Effector memory CD8-positive, alpha-beta T cell (primary cell): ENCODE measurements around the gene KIAA0825.
A peak's percentile ranks its signal among the peaks of the same experiment; 100 is the strongest.

Experiments
- ATAC-seq: fragments of 150-1000 bp; cut with Tn5 transposase; replicated peaks from 2 replicates; pipeline ENCODE4 v1.10.0; 2021; ENCODE audit warnings: mild to moderate bottlenecking, moderate library complexity
- DNase-seq, 3 experiments: peaks; one replicate each; pipeline ENCODE4 v3.0.0; 2021
- H3K27ac Mint-ChIP-seq, 2 donors: one replicate each; pipeline ENCODE4 v1.8.0; 2022; ENCODE audit warnings: mild to moderate bottlenecking in 2 of 2, mixed read lengths in 2 of 2, moderate library complexity in 2 of 2
- H3K27me3 Mint-ChIP-seq, 2 donors: one replicate each; pipeline ENCODE4 v1.8.0; 2022; ENCODE audit warnings: mixed read lengths in 2 of 2
- H3K36me3 Mint-ChIP-seq: one replicate; pipeline ENCODE4 v1.8.0; 2022; ENCODE audit warnings: mild to moderate bottlenecking, moderate library complexity, mixed read lengths; ENCODE audit not compliant: insufficient read depth
- H3K4me1 Mint-ChIP-seq, 2 donors: one replicate each; pipeline ENCODE4 v1.8.0; 2022; ENCODE audit warnings: low read depth in 2 of 2, mixed read lengths in 2 of 2
- H3K4me3 Mint-ChIP-seq, 2 donors: one replicate each; pipeline ENCODE4 v1.8.0; 2022; ENCODE audit warnings: mild to moderate bottlenecking in 2 of 2, mixed read lengths in 2 of 2, moderate library complexity in 2 of 2
- H3K9me3 Mint-ChIP-seq, 2 donors: one replicate each; pipeline ENCODE4 v1.8.0; 2022; ENCODE audit warnings: mixed read lengths in 2 of 2
- total RNA-seq, 9 experiments: gene quantifications; one replicate each; lab custom pipeline; 2026; lab: John Stamatoyannopoulos, UW

KIAA0825 gene, protein sequence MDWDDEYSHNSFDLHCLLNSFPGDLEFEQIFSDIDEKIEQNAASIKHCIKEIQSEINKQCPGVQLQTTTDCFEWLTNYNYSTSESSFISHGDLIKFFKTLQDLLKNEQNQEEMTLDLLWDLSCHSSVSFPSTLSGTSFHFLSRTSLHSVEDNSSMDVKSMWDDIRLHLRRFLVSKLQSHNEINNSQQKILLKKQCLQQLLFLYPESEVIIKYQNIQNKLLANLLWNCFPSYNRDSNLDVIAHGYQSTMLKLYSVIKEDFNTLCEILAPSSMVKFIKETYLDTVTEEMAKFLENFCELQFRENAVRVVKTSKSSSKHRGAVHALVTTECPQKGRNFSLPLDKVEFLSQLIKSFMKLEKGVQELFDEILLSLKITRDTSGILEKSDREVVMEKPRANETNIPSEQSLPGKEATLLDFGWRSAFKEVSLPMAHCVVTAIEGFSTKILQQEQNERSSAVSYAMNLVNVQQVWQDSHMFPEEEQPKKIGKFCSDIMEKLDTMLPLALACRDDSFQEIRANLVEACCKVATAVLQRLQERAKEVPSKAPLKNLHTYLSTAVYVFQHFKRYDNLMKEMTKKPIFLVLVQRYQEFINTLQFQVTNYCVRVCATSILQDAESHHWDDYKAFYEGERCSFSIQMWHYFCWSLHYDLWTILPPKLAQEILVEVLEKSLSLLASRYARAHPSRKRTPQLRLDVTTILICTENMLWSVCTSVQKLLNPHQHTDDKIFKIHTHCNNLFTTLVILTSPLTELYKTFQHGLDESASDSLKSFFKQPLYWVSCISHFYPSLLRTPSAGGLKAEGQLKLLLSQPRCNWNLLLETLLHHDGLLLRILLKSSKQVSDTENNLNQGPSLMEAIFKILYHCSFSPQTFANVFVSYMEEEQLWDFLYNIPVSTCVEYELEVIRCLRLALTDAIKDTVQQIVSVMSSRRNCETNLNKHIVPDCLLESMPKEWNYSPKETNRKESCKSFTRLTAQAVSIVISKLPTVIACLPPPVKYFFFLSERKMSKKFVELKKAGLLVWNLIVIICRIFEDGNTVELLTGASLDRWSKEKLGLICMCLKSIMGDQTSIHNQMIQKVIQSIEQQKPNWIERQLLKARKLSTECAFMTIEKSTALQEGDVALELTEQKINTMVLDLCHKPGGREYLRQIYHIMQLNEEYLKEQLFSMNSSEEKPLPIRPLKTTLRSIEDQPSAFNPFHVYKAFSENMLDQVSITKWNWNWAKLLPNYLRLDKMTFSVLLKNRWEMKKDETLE (N-terminal part only)
- 1.7 to 17.5 (median 5.4) reads per million in 9 experiments for total RNA-seq

DNA sequence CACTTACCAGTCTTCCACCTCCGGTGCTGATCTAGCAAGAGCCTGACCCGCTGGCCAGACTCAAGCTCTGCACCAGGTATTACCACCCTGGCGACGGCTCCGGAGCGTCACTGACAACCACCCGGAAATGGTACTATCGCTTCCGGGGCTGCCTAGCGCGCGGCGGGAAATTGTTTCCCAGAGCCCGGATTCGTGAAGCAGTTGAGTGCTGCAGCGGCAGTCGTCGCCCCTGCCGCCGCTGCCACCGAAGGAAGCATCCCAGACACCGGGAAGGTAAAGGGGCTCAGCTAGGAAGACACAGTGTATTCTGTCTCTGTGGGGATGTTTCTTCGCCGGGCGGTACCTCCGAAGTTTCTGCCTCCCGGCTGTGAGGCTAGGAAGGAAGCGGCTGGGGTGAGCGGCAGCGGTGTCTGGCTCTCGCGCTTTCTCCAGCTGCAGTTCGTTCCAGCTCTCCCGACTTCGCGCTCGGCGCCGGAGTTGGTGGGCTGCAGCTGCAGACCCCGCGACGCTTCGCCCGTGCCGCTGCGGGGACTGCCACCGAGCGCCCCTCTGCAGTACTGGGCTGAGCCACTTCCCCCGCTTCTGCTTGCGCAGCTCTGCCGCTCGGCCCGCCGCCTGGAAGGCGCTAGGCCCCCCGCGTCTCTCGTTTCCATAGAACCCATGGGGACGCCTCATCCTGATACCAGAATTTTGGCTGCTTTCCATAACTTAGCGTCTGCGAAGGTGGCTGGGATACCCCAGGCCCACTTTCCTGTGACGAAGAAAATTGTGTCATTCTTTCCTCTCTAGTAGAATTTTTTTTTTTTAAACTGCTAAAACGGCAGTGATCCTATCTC is at the start of gene KIAA0825, which contains the start of gene SLF1:
Gene KIAA0825, minus strand, starts transcription at position 112 of the 836 bp plus-strand sequence. CDS start 81,478 bp downstream, outside the sequence.
Gene SLF1, plus strand, starts transcription at position 177 of the 836 bp plus-strand sequence. CDS start 10,142 bp downstream, outside the sequence.
- Mint-ChIP-seq H3K36me3 (peaks cover 12% of the 10 kb centered on the region), H3K4me3 (peak within 1 kb of the TSS; percentile 97), H3K9me3 (no peaks in the 10 kb centered on the region), H3K27ac (peak within 1 kb of the TSS; percentile 94 to 97), H3K27me3 (no peaks in the 10 kb centered on the region), H3K4me1 (peaks cover 28 to 46% of the 10 kb centered on the region in 2 donors)
- ATAC-seq: peak; percentile 92
- DNase-seq: peak; percentile 79 to 85 (median 80)

DNA sequence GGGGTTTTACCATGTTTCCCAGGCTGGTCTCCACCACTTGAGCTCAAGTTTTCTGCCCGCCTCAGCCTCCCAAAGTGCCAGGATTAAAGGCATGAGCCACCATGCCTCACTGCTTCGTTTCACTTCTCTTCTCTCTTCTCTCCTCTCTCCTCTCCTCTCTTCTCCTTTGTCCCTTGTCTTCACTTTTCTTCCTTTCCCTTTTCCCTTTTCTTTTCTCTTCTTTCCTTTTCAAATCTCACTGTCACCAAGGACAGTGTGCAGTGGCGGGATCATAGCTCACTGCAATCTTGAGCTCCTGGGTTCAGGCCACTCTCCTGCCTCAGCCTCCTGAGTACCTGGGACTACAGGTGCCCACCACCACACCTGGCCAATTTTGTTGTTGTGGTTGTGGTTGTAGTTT is 49.5 kb upstream of the KIAA0825 start:
- Mint-ChIP-seq H3K4me1 (peaks cover 0 to 7% of the 10 kb centered on the region in 2 donors), H3K36me3 (peaks cover 48% of the 10 kb centered on the region), H3K27me3 (no peaks in the 10 kb centered on the region), H3K4me3 (no peak overlapping the region), H3K27ac (no peak overlapping the region), H3K9me3 (no peaks in the 10 kb centered on the region)
- DNase-seq (no peak), ATAC-seq (no peak)

DNA sequence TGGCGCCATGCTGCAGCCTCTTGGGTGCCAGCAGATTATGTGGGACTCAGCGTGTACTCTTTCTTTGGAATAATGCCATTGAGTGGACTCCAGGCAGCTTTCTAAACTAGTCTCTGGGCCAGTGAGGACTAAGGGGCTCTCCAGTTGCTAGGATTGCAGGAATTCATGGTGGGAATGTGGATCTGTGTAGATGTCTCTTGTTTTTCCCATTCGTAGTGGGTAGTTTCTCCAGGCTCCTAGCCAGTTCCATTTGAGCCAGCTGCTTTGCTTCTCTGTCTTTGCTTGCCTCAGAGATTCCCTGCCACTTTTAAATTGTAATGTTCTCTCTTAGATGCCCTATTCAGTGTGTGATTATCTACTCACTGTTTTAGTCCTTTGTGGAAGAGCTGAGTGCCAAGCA is 42.7 kb upstream of the KIAA0825 start:
- ATAC-seq (no peak), DNase-seq (no peak)
- peaks cover 43% of the 10 kb centered on the region for H3K36me3 Mint-ChIP-seq
- peaks cover 1 to 34% of the 10 kb centered on the region in 2 donors for H3K9me3 Mint-ChIP-seq
- no peaks in the 10 kb centered on the region for H3K27me3 Mint-ChIP-seq
- H3K4me3 Mint-ChIP-seq: no peak overlapping the region
- peak overlapping the region in 1 of 2 donors; percentile 29 for H3K27ac Mint-ChIP-seq
- peaks cover 7 to 12% of the 10 kb centered on the region in 2 donors for H3K4me1 Mint-ChIP-seq

DNA sequence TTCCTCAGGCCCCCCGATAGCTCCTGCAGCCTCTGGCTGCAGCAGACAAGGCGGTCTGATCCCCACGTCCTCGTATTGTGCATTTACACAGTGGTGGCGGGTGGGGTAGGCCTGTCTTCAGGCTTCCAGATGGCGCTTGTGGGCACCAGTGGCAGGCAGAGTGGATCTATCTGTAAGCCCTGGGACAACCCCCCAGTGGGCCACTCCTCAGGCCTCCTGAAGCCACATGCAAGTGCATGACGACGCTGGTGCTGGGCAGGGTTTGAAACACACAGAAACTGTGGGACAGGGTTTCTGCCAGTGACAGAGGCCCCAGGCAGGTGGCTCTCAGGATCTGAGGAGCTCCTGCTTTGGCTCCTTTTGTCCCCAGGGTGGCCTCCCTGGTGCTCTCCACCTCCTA is 42.1 kb upstream of the KIAA0825 start:
- H3K36me3 Mint-ChIP-seq: peaks cover 49% of the 10 kb centered on the region

DNA sequence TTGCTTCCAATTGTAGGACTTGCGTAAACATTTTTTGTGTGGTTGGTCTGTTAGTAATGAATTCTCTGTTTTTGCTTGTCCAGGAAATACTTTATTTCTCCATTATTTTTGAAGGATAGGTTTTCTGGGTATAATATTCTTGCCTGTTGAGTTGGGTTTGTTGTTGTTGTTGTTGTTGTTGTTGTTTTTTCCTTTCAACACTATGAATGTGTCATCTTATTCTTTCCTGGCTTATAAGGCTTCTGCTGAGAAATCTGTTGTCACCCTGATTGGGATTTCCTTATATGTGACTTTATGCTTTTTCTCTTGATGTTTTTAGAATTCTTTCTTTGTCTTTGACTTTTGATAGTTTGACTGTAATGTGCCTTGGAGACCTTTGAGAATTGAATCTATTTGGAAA is 39.9 kb upstream of the KIAA0825 start:
- ATAC-seq: no peak
- H3K9me3 Mint-ChIP-seq: peaks cover 3 to 36% of the 10 kb centered on the region in 2 donors
- H3K27me3 Mint-ChIP-seq: no peaks in the 10 kb centered on the region
- no peak overlapping the region for H3K27ac Mint-ChIP-seq
- H3K36me3 Mint-ChIP-seq: peaks cover 33% of the 10 kb centered on the region
- no peak overlapping the region for H3K4me3 Mint-ChIP-seq
- DNase-seq: no peak
- peaks cover 9 to 12% of the 10 kb centered on the region in 2 donors for H3K4me1 Mint-ChIP-seq

More for the DNA sequence above, 42.1 kb upstream of the KIAA0825 start:
- no peak for ATAC-seq
- Mint-ChIP-seq H3K27me3 (no peaks in the 10 kb centered on the region), H3K27ac (no peak overlapping the region), H3K4me3 (no peak overlapping the region), H3K4me1 (peaks cover 7 to 12% of the 10 kb centered on the region in 2 donors), H3K9me3 (peaks cover 1 to 36% of the 10 kb centered on the region in 2 donors)
- no peak for DNase-seq

DNA sequence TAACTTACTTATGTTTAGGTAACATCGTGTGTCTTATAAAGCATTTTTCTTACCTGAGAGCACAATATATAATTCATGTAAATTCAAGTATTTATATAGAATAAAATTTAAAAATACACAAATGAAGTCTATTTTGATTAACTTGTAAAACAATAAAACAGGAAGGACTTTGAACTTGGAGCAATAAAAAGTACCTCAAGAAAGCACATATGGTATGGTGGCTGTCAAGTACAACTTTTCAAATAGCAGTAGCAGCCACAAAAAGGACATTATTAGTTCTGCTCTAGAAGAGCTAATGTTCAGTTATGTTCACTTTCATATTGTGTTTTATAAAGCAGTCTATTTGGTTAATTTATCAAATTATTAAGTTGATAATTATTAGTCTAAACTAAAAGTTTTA is 31.5 kb upstream of the KIAA0825 start:
- H3K9me3 Mint-ChIP-seq: no peaks in the 10 kb centered on the region
- no peak overlapping the region for H3K27ac Mint-ChIP-seq
- no peaks in the 10 kb centered on the region for H3K27me3 Mint-ChIP-seq
- peaks cover 3 to 10% of the 10 kb centered on the region in 2 donors for H3K4me1 Mint-ChIP-seq
- H3K36me3 Mint-ChIP-seq: peaks cover 14% of the 10 kb centered on the region
- ATAC-seq: no peak
- DNase-seq: no peak
- no peak overlapping the region for H3K4me3 Mint-ChIP-seq

DNA sequence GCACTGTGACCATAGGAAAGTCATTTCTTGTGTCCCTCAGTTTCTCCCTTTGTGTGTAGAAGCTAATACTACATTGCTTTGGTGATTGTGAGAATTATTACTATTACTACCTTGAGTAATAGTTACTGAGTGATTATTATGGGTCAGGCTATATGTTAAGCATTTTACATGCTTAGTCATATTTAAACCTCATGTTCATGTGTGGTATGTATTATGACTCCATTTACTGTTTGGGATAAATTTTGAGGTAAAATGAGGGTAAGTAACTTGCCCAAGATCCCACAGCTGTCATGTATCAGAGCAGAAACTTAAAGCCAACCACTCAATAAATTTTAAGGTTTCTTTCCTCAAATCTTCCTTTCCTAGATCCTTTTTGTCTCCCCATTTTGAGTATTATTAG is 28.4 kb upstream of the KIAA0825 start:
- no peaks in the 10 kb centered on the region for H3K9me3 Mint-ChIP-seq
- H3K4me3 Mint-ChIP-seq: no peak overlapping the region
- H3K27me3 Mint-ChIP-seq: no peaks in the 10 kb centered on the region
- H3K27ac Mint-ChIP-seq: peak overlapping the region in 1 of 2 donors; percentile 81
- peaks cover under 1% of the 10 kb centered on the region for H3K36me3 Mint-ChIP-seq
- no peak for DNase-seq
- no peak for ATAC-seq
- H3K4me1 Mint-ChIP-seq: peaks cover 7 to 21% of the 10 kb centered on the region in 2 donors

DNA sequence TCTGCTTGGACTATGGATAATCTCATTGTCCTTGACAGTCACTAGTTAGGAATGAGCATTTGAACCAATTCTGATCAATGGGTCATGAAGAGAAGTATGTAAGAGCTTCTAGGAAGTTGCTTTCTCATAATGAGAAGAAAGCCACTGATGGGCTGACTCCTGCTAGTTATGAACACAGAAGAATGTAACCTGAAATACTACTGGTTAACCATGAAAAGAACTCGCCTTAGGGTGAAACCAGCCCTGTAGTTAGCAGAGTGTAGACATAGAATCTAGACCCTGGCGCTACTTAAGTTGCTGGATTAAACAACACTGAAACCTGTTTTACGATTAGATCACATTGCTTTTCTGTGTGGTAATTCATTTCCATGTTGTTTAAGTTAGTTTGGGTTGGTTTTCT is 26.6 kb upstream of the KIAA0825 start:
- H3K4me1 Mint-ChIP-seq: peaks cover 11 to 26% of the 10 kb centered on the region in 2 donors
- H3K27ac Mint-ChIP-seq: peak overlapping the region in 1 of 2 donors; percentile 33
- H3K36me3 Mint-ChIP-seq: peaks cover 2% of the 10 kb centered on the region
- DNase-seq: no peak
- no peak for ATAC-seq
- no peaks in the 10 kb centered on the region for H3K27me3 Mint-ChIP-seq
- H3K4me3 Mint-ChIP-seq: no peak overlapping the region
- peaks cover 2 to 6% of the 10 kb centered on the region in 2 donors for H3K9me3 Mint-ChIP-seq

DNA sequence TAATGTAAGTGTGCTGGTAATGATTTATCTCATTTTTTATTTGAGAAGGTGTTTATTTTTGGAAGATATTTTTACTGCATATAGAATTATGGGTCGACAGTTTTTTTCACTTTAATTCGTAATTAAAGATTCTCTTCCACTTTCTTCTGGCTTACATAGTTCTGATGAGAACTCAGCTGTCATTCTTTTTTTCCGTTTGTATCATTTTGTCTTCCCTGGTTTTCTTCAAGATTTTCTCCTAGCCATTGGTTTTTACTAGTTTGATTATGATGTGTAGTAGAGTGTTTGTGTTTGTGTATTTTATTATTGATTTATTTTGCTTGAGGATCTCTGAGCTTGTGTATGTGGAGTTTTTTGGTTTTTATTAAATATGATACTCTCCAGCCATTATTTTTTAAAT is 21.8 kb upstream of the KIAA0825 start:
- peaks cover 3% of the 10 kb centered on the region for H3K36me3 Mint-ChIP-seq
- no peak overlapping the region for H3K4me3 Mint-ChIP-seq
- H3K9me3 Mint-ChIP-seq: peaks cover 2 to 14% of the 10 kb centered on the region in 2 donors
- H3K27me3 Mint-ChIP-seq: no peaks in the 10 kb centered on the region
- H3K4me1 Mint-ChIP-seq: peaks cover 20 to 32% of the 10 kb centered on the region in 2 donors
- ATAC-seq (no peak), DNase-seq (no peak)
- no peak overlapping the region for H3K27ac Mint-ChIP-seq

DNA sequence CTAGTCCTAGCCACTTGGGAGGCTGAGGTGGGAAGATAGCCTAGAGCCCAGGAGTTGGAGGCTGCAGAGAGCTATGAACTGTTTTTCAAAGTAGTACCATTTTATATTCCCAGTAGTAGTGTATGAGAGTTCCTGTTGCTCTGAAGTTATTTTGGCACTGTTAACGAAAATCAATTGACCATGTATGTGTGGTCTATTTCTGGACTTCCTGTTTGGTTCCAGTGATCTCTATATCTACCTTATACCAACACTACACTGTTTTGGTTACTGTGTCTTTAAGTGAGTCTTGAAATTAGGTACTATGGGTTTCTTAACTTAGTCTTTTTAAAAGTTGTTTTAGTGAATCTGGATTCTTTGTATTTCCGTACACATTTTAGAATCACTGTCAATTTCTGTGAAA is 13.6 kb upstream of the KIAA0825 start:
- Mint-ChIP-seq H3K4me1 (peaks cover 24% of the 10 kb centered on the region in 2 donors), H3K27ac (no peak overlapping the region), H3K36me3 (peaks cover 23% of the 10 kb centered on the region), H3K9me3 (no peaks in the 10 kb centered on the region), H3K4me3 (no peak overlapping the region), H3K27me3 (no peaks in the 10 kb centered on the region)
- DNase-seq (no peak), ATAC-seq (no peak)

DNA sequence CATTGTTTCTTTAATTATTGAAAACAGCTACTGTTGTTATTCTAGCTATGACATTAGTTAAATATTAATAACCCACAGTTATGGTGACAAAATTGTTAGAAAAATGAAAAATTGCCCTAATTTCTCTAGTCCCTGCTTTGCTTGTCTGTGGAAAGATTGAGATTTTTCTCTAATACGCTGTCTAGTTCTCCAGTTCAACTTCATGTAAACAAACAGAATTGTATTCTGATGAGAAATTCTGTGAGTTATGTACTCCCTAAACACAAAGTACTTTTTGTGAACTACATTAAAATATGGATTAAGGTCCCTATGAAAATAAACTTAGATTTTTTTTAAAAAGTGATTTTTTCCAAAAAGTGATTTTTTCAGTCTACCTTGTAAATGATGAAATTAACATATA is 8.8 kb upstream of the KIAA0825 start:
- no peak overlapping the region for H3K4me3 Mint-ChIP-seq
- H3K9me3 Mint-ChIP-seq: no peaks in the 10 kb centered on the region
- H3K4me1 Mint-ChIP-seq: peaks cover 16 to 24% of the 10 kb centered on the region in 2 donors
- ATAC-seq (no peak), DNase-seq (no peak)
- H3K27ac Mint-ChIP-seq: no peak overlapping the region
- no peaks in the 10 kb centered on the region for H3K27me3 Mint-ChIP-seq
- peaks cover 15% of the 10 kb centered on the region for H3K36me3 Mint-ChIP-seq

DNA sequence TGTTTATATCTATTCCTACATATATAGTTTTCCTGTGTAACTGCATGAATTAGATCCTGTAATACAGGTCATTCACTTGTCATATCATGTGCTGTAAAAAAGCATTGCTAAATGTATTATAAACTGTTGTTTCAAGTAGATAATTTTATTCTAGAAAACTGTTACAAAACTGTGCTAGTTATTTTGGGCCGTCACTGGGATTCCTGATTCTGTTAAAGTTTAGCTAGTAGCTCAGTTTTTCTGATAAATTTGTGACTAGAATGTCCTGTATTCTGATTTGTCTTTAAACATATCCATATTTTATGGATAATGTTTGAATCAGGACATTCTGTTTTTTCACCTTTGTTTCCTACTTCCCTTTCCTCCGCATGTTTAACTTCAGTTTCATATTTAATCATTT is 5.5 kb upstream of the KIAA0825 start:
- Mint-ChIP-seq H3K4me1 (peaks cover 22 to 39% of the 10 kb centered on the region in 2 donors), H3K9me3 (no peaks in the 10 kb centered on the region), H3K27me3 (no peaks in the 10 kb centered on the region), H3K4me3 (peak overlapping the region; percentile 33 to 66), H3K27ac (no peak overlapping the region), H3K36me3 (peaks cover 14% of the 10 kb centered on the region)
- no peak for ATAC-seq
- no peak for DNase-seq
